D721Med (cell line): ENCODE data around the gene STOX1.

Source experiments
- DNase-seq: peaks from one replicate; pipeline ENCODE4 v3.0.0; 2011; ENCODE audit warnings: low spot score; ENCODE audit not compliant: insufficient read length
- FAIRE-seq: peaks from 2 replicates; lab custom pipeline; 2011; peaks lifted over from hg19 to GRCh38; lab: Jason Lieb, UNC
- TF ChIP-seq, protein P1 (sequence below): IDR thresholded peaks from 2 replicates; pipeline ENCODE4 v1.5.1; 2012; ENCODE audit warnings: mild to moderate bottlenecking, control low read depth; ENCODE audit not compliant: insufficient read depth; ENCODE audit errors: missing control alignments

The STOX1 gene

DNA sequence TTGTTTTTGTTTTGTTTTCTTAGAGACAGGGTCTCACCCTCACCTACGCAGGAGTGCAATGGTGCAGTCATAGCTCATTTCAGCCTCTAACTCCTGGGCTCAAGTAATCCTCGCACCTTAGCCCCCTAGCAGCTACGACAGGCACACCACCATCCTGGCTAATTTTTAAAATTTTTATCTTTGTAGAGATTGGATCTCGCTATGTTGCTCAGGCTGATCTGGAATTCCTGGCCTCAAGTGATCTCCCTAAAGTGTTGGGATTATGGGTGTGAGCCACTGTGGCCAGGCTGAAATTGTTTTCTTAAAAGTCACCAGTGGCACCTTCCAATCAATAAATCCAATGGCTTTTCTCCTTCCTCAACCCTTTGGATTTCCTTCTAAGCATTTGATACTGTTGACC lies 52.9 kb downstream of the STOX1 start:
- DNase-seq (no peak), FAIRE-seq (no peak)

DNA sequence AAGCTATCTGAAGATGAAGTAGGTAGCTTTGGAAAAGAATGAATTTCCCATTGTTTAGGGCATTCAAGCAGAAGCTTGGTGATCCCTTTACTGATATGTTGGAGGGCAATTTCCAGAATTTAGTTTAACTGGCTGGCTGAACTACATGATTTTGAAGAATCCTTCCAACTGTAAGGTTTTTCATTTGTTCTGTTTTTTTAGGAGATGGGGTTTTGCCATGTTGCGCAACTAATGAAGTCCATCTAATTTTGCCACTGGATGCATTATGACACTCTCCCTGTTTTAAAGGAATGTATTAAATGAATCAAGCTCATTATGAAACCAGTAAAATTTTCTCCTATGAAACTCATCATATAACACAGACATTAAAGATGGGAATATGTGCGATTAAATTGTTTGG lies 67.7 kb downstream of the STOX1 start:
- no peak for FAIRE-seq
- DNase-seq = no peak
- TF ChIP-seq, protein P1, sequence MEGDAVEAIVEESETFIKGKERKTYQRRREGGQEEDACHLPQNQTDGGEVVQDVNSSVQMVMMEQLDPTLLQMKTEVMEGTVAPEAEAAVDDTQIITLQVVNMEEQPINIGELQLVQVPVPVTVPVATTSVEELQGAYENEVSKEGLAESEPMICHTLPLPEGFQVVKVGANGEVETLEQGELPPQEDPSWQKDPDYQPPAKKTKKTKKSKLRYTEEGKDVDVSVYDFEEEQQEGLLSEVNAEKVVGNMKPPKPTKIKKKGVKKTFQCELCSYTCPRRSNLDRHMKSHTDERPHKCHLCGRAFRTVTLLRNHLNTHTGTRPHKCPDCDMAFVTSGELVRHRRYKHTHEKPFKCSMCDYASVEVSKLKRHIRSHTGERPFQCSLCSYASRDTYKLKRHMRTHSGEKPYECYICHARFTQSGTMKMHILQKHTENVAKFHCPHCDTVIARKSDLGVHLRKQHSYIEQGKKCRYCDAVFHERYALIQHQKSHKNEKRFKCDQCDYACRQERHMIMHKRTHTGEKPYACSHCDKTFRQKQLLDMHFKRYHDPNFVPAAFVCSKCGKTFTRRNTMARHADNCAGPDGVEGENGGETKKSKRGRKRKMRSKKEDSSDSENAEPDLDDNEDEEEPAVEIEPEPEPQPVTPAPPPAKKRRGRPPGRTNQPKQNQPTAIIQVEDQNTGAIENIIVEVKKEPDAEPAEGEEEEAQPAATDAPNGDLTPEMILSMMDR = no peak

More for the DNA sequence above, 52.9 kb downstream of the STOX1 start:
- TF ChIP-seq, protein P1 = no peak

DNA sequence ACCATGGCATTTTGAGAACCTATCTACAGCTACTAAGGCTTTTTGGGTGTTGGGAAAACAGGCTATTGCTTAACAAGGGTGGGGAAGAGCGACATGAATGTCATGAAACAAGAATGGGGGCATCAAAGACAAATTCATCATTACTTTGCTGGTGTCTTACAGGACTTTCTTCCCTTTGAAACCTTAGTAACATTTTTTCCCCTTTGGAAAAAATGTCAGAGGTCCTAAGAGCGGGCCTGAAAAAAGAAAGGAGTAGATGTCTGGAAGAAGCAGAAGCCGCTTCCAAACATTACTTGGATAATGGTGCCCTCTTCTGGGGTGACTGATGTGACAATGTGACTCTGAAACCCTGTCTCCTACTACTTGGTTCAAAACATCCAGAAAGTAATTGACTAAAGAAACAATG lies 70.0 kb downstream of the STOX1 start:
- TF ChIP-seq, protein P1 = peak; percentile 70
- FAIRE-seq (peak; percentile 25), DNase-seq (no peak)

DNA sequence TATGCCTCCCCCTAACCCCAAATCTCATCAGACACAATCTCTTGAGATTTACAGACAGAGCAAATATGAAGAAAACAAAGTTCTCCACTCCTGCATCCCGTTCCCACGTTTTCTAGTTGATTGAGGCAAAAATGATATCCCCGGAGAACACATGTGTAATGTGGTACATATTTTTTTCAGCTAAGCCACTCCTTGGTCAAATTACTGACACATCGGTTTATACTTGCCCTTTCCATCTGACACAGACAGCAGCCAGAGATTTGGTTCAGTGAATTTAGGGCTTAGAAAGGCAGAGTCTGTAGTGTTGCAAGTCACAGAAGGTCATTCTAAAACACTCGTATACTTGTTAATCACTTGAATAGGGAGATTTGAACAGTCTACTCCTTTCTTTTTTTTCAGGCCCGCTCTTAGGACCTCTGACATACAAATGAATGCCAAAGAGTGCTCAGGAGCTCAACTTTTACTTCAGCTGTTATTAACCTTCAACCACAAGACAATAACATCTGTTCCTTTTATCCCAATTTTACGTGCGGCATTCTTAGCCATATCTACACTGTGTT lies 71.9 kb downstream of the STOX1 start:
- DNase-seq (no peak), FAIRE-seq (no peak)
- TF ChIP-seq, protein P1 = no peak

DNA sequence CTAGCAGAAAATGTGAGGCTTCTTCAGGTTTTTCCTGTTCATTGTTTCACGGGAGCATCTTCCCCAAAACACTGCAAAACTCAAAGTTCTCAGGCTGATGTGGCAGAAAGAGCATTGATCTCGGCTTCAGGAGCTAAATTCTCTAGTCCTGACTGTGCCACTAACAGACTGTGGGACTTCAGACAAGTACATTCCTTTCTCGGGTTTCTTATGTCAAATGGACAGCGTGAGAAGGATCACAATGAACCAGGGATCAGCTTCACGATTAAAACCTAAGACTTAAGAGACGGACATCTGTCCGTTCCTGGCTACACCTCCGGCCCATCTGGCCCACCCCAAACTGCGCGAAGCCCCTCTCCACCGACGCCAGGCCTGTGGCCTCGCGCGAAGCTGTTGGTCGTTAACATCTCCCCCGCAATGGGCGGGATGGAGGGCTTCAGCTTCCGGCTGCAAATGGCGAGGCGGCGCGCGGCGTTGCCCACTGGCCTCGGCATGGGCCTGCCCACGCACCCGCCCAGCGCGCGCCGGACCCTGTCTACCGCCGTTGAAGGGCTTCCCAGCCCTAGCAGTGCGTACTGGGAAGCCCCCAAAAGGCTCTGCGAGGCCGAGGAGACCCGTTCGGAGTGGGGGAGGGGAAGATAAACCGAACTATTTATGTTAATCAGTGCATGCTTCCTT lies 73.2 kb downstream of the STOX1 start:
- TF ChIP-seq, protein P1 = no peak
- no peak for DNase-seq
- FAIRE-seq = no peak

DNA sequence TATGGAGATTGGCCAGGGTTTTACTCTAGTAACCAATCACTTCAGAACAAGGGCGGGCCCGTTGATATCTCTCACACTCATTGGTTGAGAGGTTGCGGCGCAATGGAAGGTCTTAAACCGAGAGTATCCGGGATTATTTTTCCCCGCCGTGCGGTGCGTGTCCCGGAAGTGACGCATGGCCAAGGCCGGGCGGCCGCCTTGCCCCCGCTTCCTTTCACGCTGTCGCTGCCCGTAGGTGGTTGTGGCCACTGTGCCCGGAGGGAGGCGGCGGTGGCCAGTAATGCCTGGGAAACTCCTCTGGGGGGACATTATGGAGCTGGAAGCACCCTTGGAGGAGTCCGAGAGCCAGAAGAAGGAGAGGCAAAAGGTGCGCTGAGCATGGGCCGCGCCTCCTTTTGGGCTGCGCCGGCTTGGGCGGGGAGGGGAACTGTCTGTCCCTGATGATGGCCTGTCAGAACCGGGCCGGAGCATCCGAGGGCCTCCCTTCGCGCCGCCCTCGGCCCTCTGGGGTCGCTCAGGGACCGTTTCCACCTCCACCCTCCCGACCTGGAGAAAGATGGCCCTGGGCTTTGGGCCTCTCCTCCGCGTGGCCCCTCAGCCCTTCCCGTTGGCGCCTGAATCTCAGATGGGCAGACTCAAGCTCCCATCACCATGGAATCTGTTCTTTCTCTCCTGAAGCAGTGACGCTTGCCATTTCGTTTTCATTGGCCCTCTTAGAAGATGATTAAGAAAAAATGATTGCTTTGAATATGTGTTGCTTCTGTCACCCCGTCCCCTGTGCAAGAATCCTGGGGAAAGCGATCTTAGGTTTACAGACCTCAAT lies 74.0 kb downstream of the STOX1 start, which contains the start of gene DDX50:
Gene DDX50 (plus strand): TSS at position 211 of the 823 bp plus-strand sequence. CDS start 70 bp downstream, at position 281.
- TF ChIP-seq, protein P1 = no peak
- peak; percentile 53 for DNase-seq
- FAIRE-seq = peak; percentile 76

DNA sequence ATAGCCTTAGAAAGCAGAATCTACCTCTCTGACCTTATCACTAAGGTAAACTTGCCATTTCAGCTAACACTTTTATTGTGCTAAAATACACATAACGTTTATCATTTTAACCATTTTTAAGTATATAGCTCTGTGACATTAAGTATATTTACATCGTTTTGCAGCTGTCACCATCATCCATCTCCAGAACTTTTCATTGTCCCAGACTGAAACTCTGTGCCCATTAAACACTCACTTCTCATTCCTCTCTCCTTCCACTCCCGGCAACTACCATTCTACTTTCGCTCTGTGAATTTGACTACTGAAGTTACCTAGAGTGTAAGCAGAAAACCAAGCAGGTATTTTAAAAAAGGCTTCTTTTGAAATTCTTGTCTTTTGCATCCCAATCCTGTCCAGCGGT lies 75.1 kb downstream of the STOX1 start:
- DNase-seq = no peak
- TF ChIP-seq, protein P1 = no peak
- FAIRE-seq = no peak
